GM18858 (cell line): ENCODE data around the gene KRTAP10-10.
"Not testable (repeated sequence)": the region's sequence is repeated elsewhere in the genome, so short reads cannot be mapped to it uniquely, and the experiment has no call there.

ENCODE experiments used
- ATAC-seq: cut with Tn5 transposase; IDR thresholded peaks from one replicate; pipeline ENCODE4 v1.9.1; 2021; ENCODE audit not compliant: unreplicated experiment

KRTAP10-10 gene

GRCh38 chr21:44637018-44637850 is at the start of gene KRTAP10-10:
Gene KRTAP10-10 (plus strand): TSS chr21:44637356. CDS start chr21:44637418, 62 bp downstream.
- ATAC-seq: no peak

GRCh38 chr21:44589094-44589493 is 48.1 kb upstream of the KRTAP10-10 start:
- no peak for ATAC-seq

- no peak for ATAC-seq
Observed at GRCh38 chr21:44589586-44590305, 47.4 kb upstream of the KRTAP10-10 start.

- no peak for ATAC-seq
Observed at GRCh38 chr21:44590311-44590721, 46.8 kb upstream of the KRTAP10-10 start.

DNA sequence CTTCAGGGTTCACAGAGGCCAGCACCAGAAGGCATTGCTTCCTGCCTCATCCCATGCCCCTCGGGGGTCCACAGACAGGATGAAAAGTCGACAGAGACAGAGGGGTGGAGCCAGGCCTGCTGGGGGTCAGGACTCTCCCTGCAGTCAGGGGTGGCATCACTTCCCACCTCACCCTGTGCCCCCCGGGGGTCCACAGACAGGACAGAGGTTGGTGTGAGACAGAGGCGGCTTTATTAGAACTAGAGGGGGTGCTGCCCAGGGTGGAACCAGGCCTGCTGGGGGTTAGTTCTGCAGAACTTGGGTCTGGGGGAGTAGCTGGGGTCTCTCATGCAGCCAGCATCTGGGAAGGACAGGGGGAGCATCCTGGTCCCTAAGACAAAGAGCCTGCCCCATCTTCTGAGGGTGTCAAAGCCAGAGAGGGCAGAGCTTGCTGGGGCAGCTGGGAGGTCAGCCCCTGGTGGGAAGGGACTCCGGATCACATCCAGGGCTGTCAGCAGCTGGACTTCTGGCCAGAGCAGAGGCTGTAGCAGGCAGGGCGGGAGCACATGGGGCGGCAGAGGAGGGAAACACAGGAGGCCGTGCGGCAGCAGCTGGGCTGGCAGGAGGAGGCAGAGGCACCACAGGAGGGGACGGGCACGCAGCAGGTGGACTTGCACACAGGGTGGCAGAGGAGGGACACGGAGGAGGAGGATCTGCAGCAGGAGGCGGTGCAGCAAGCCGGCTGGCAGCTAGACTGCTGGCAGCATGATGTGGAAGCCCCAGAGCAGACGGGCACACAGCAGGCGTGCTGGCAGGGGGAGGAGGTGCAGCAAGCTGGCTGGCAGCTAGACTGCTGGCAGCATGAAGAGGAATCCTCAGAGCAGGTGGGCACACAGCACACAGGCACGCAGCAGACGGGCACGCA is 46.0 kb upstream of the KRTAP10-10 start:
- ATAC-seq: not testable (repeated sequence)

- ATAC-seq: not testable (repeated sequence)
Observed at GRCh38 chr21:44591801-44592130, 45.4 kb upstream of the KRTAP10-10 start.

GRCh38 chr21:44592446-44593311 is 44.5 kb upstream of the KRTAP10-10 start, which contains the start of gene KRTAP10-6:
Gene KRTAP10-6 (minus strand): TSS chr21:44592505. CDS start chr21:44592484, 21 bp downstream.
- ATAC-seq: no peak

GRCh38 chr21:44593598-44594405 is 43.4 kb upstream of the KRTAP10-10 start:
- ATAC-seq: no peak

- no peak for ATAC-seq
Observed at GRCh38 chr21:44594406-44594916, 42.7 kb upstream of the KRTAP10-10 start.

GRCh38 chr21:44595524-44595923 is 41.6 kb upstream of the KRTAP10-10 start:
- ATAC-seq: no peak

- ATAC-seq: no peak
Observed at GRCh38 chr21:44596068-44596725, 41.0 kb upstream of the KRTAP10-10 start.

- no peak for ATAC-seq
Observed at GRCh38 chr21:44598061-44598460, 39.1 kb upstream of the KRTAP10-10 start.

DNA sequence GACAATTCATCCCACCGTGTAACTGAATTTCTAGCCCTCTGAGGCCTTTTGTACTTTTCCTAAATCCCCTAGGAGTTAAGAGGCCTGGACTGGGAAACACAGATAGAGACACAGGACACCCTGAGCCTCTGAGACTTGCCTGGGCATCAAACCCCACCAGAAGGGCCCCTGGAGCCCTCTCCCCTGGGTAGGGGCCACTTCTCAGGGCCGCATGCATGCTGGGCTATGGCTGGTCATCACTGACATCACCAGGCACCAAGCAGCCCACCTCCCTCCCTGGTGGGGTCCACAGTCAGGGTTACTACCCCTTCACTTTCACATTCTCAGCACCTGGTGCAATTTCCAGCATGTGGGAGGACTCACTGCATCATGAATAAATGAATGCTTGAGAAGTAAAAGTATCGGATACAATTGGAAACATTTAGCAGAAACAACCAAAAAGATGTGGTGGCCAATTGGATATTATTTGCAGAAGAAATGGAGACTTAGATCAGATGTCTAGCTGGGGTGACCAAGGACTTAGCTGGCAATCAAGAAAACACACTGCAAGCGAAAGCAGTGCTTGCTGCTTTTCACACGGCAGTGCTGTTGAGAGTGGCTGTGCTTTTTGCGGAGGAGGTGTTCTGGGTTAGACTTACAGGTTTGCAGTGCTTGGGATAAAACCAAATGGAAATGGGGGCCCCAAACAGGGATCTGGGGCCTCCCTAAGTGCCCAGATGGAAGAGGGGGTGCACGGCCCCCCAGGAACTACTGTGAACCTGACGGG is 37.7 kb upstream of the KRTAP10-10 start:
- no peak for ATAC-seq

DNA sequence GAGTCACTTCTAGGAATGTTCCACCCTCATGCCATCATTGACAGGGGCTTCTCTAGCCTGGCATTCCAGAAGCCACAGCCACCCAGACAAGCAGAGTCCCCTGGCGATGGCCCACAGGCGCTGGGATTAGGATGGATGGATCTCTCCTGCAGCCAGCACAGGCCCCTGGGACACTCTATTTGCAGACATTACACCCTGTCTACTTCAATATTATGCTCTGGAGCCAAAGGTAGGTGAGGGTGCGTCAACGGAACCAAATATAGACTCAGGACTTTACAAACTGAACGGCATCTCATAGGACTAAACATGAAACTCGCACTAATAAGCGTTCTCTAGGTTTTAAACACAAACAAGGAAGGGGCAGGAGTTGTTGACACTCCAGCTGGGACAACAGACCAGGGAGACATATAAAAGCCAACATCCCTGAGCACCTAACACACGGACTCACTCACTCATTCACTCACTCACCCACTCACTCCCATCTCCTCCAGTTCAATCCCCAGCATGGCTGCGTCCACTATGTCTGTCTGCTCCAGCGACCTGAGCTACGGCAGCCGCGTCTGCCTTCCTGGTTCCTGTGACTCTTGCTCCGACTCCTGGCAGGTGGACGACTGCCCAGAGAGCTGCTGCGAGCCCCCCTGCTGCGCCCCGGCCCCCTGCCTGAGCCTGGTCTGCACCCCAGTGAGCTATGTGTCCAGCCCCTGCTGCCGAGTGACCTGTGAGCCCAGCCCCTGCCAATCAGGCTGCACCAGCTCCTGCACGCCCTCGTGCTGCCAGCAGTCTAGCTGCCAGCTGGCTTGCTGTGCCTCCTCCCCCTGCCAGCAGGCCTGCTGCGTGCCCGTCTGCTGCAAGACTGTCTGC is 36.8 kb upstream of the KRTAP10-10 start, which contains the start of gene KRTAP10-7:
Gene KRTAP10-7 (plus strand): TSS at position 480 of the 861 bp plus-strand sequence. CDS start 25 bp downstream, at position 505.
- not testable (repeated sequence) for ATAC-seq

- ATAC-seq: not testable (repeated sequence)
Observed at GRCh38 chr21:44601091-44601490, 36.1 kb upstream of the KRTAP10-10 start.

DNA sequence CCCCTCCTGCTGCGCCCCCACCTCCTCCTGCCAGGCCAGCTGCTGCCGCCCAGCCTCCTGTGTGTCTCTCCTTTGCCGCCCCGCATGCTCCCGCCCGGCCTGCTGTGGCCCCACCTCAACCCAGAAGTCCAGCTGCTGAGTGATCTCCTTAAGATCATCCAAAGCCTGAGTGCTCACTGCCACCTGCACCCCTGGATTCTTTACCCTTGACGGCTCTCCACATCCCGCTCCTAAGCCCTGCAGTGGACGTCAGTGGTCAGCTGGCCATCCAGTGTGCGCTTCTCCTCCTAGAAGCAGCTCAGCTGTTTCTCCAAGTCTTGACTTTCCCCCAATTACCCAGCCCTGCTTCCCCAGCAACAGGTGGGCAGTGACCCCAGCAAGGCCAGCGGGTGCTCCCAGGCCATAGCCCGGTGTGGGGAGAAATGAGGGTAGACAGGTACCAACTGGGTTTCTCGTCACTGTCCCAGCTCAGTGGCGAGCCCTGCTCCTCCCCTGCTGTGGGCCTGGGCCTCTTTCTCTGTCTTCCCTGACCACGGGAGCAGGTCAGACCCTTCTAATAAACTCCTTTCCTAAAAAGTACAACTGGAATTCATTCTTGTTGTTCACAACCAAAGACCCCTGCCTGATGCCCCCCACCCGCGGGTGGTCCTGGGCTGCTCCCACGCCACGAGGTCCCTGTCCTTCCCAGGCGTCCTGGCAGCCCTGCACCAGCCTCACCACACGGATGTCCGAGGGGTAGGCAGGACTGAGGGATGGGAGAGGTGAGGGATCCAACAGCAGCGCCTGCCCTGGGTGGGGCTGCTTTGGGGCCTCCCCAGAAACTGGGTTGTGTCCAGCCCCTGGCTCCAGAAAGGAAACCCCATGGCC is 35.3 kb upstream of the KRTAP10-10 start:
- ATAC-seq: no peak
